ENCODE results near the gene HDC. TPM values are rescaled to one million over a fixed set of nuclear protein-coding genes. Genes with fewer than 3 reads are reported as not detected.

HDC gene
- total and polyA plus RNA-seq, 2 of the 13 experiments (the other 11 are each of a cell fraction or from before 2014, with no cell fraction given): not detected

DNA sequence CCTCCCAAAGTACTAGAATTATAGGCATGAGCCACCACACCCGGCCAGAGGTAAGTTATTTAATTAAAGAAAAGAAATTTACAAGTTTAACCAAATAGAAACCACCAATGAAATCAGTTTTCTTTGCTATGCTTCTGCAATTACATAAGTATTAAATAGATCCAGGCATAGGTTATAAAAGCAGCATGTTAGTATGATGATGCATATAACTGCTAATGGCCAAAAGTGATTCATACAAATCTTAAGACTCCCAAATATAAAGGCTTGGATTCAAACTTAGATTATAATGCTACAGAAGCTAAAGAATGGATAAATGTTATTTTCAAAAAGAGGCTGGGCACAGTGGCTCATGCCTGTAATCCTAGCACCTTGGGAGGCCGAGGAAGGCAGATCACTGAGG, 32.8 kb upstream of the HDC start:
- intact Hi-C loops (cut with micrococcal nuclease; ENCODE audit: unreplicated experiment): no loop called here
- no peak for TF ChIP-seq AHR (CRISPR knock-in tag; IDR thresholded peaks at IDR 0.05)
- TF ChIP-seq, protein P1, sequence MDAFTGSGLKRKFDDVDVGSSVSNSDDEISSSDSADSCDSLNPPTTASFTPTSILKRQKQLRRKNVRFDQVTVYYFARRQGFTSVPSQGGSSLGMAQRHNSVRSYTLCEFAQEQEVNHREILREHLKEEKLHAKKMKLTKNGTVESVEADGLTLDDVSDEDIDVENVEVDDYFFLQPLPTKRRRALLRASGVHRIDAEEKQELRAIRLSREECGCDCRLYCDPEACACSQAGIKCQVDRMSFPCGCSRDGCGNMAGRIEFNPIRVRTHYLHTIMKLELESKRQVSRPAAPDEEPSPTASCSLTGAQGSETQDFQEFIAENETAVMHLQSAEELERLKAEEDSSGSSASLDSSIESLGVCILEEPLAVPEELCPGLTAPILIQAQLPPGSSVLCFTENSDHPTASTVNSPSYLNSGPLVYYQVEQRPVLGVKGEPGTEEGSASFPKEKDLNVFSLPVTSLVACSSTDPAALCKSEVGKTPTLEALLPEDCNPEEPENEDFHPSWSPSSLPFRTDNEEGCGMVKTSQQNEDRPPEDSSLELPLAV (CRISPR knock-in tag; conservative IDR thresholded peaks at IDR 0.05; ENCODE audit: low read depth): no peak
- no peak for TF ChIP-seq SMYD3 (CRISPR knock-in tag; IDR thresholded peaks at IDR 0.05)
- TF ChIP-seq FOXA3 (CRISPR knock-in tag; IDR thresholded peaks at IDR 0.05): no peak
- no peak for TF ChIP-seq HMG20A (CRISPR knock-in tag; IDR thresholded peaks at IDR 0.05; ENCODE audit: borderline replicate concordance)
- no peak for TF ChIP-seq PAF1 (CRISPR knock-in tag; IDR thresholded peaks at IDR 0.05)
- TF ChIP-seq NR1H2 (CRISPR knock-in tag; IDR thresholded peaks at IDR 0.05; ENCODE audit: borderline replicate concordance, low read depth): no peak
- TF ChIP-seq ZFX (CRISPR knock-in tag; IDR thresholded peaks at IDR 0.05; ENCODE audit: low read depth): no peak
- no peak for TF ChIP-seq ZNF431 (CRISPR knock-in tag; IDR thresholded peaks at IDR 0.05; ENCODE audit: borderline replicate concordance, low read depth)
- TF ChIP-seq, protein P2, sequence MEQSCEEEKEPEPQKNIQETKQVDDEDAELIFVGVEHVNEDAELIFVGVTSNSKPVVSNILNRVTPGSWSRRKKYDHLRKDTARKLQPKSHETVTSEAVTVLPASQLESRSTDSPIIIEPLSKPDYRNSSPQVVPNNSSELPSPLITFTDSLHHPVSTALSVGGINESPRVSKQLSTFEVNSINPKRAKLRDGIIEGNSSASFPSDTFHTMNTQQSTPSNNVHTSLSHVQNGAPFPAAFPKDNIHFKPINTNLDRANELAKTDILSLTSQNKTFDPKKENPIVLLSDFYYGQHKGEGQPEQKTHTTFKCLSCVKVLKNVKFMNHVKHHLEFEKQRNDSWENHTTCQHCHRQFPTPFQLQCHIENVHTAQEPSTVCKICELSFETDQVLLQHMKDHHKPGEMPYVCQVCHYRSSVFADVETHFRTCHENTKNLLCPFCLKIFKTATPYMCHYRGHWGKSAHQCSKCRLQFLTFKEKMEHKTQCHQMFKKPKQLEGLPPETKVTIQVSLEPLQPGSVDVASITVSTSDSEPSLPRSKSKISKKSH (CRISPR knock-in tag; IDR thresholded peaks at IDR 0.05; ENCODE audit: borderline replicate concordance): no peak
- no peak for TF ChIP-seq ZNF224 (CRISPR knock-in tag; IDR thresholded peaks at IDR 0.05)
- TF ChIP-seq NR3C1 (CRISPR knock-in tag; IDR thresholded peaks at IDR 0.05): no peak
- TF ChIP-seq MYNN (CRISPR knock-in tag; IDR thresholded peaks at IDR 0.05; ENCODE audit: low read depth): no peak
- TF ChIP-seq HNRNPUL1 (IDR thresholded peaks at IDR 0.05; ENCODE audit: low read depth, low read length): no peak
- no peak for TF ChIP-seq CEBPB (IDR thresholded peaks at IDR 0.05; ENCODE audit: borderline replicate concordance, low read depth, low read length)
- no peak for TF ChIP-seq RCOR2 (CRISPR knock-in tag; IDR thresholded peaks at IDR 0.05)
- TF ChIP-seq, protein P3, sequence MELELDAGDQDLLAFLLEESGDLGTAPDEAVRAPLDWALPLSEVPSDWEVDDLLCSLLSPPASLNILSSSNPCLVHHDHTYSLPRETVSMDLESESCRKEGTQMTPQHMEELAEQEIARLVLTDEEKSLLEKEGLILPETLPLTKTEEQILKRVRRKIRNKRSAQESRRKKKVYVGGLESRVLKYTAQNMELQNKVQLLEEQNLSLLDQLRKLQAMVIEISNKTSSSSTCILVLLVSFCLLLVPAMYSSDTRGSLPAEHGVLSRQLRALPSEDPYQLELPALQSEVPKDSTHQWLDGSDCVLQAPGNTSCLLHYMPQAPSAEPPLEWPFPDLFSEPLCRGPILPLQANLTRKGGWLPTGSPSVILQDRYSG (CRISPR knock-in tag; IDR thresholded peaks at IDR 0.05): no peak
- TF ChIP-seq FOXO1 (CRISPR knock-in tag; IDR thresholded peaks at IDR 0.05): no peak
- ChIA-PET POLR2A (no interaction called here), CTCF (ENCODE audit: low intra/inter-chr PET ratio, low total read pairs) (no interaction called here)
- Histone ChIP-seq H3K4me1 (ENCODE audit: insufficient read depth, low read length) (no peaks in the 10 kb centered on the region), H3K4me3 (replicated peaks in 1 of 3; ENCODE audit: insufficient read depth in 1 of 3, low read depth in 2 of 3, low read length in 3 of 3) (no peak overlapping the region), H3K4me2 (ENCODE audit: low read depth, low read length) (no peak overlapping the region), H3K9ac (ENCODE audit: insufficient read depth, low read depth, low read length) (no peak overlapping the region), H3K36me3 (replicated peaks in 1 of 2; ENCODE audit: control insufficient read depth in 1 of 2, insufficient read depth in 2 of 2, low read length in 2 of 2) (peaks cover 11 to 48% of the 10 kb centered on the region in 2 experiments; a peak in 4 of 5 replicates), H2AFZ (ENCODE audit: low read length) (no peak overlapping the region), H3K79me2 (ENCODE audit: insufficient read depth, low read length) (no peaks in the 10 kb centered on the region), H3K9me3 (ENCODE audit: low read length) (no peaks in the 10 kb centered on the region), H3K27me3 (ENCODE audit: control insufficient read depth in 1 of 2, insufficient read depth in 2 of 2, low read length in 2 of 2) (no peaks in the 10 kb centered on the region), H4K20me1 (ENCODE audit: insufficient read depth, low read length) (no peaks in the 10 kb centered on the region), H3K27ac (ENCODE audit: extremely low read length, insufficient read depth, low read length) (no peak overlapping the region)
- no TSS peak for BruUV-seq (replicated peaks)
- 95% methylated on average over 2 of the region's 2 CpGs for WGBS (ENCODE audit: low lambda C conversion rate)
- FAIRE-seq: no peak
- DNase-seq (ENCODE audit: low spot score): no peak
- in situ Hi-C loops (cut with HindIII; ENCODE audit: extremely low pct_ligation_motif_present, low pct_unique_long_range_greater_than_20kb): no loop called here
- ATAC-seq: no peak
